ENCODE results near the gene POLR2H. TPM values are rescaled to one million over a fixed set of nuclear protein-coding genes. Genes with fewer than 3 reads are reported as not detected.

The POLR2H gene
- polyA plus RNA-seq, 3 donors from 2014 or later, result 57.2 to 61.2 (median 59.5) TPM

DNA sequence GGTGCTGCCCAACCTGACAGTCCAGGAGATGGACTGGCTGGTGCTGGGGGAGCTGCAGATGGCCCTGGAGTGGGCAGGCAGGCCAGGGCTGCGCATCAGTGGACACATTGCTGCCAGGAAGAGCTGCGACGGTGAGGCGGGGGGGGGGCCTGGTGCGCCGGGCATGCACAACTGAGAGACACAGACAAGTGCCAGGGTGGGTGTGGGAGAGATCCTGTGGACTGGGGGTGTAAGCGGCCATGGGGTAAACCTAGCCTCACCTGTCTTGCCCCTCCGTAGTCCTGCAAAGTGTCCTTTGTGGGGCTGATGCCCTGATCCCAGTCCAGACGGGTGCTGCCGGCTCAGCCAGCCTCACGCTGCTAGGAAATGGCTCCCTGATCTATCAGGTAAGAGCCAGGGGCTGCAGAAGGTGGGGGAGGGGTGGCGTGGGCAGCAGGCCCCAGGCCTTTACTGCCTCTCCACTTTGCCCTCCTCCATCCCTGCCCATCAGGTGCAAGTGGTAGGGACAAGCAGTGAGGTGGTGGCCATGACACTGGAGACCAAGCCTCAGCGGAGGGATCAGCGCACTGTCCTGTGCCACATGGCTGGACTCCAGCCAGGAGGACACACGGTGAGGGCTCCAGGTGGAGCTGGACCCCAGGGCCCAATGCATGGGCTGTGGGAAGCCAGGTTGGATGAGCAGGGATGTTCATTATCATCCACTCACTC is 21.7 kb downstream of the POLR2H start:
- peaks cover 2 to 22% (median 17%) of the 10 kb centered on the region in 3 donors for H3K27me3 Mint-ChIP-seq (ENCODE audit: low read depth in 3 of 3)
- no peaks in the 10 kb centered on the region for H3K36me3 Mint-ChIP-seq
- H3K9me3 Mint-ChIP-seq, result no peaks in the 10 kb centered on the region
- DNase-seq, result no peak
- H3K27ac Mint-ChIP-seq, result no peak overlapping the region
- peaks cover 5 to 6% of the 10 kb centered on the region in 2 donors for H3K4me1 Mint-ChIP-seq
- no peak overlapping the region for H3K4me3 Mint-ChIP-seq

DNA sequence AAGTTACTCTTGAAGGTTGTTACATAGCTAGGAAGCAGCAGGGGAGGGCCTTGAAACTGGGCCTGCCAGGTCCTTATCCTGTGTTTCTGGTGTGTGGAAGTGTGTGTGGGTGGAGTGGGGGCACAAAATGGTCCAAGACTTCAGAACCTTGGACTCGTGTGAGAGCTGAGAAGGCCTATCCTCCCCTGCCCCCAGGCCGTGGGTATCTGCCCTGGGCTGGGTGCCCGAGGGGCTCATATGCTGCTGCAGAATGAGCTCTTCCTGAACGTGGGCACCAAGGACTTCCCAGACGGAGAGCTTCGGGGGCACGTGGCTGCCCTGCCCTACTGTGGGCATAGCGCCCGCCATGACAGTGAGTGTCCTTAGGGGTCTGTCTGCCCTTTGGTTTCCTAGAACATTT is 22.8 kb downstream of the POLR2H start:
- Mint-ChIP-seq H3K27ac (no peak overlapping the region), H3K4me3 (no peak overlapping the region), H3K4me1 (peaks cover 5 to 6% of the 10 kb centered on the region in 2 donors), H3K27me3 (ENCODE audit: low read depth in 3 of 3) (peaks cover 3 to 17% (median 13%) of the 10 kb centered on the region in 3 donors), H3K36me3 (no peaks in the 10 kb centered on the region), H3K9me3 (no peaks in the 10 kb centered on the region)
- no peak for DNase-seq

DNA sequence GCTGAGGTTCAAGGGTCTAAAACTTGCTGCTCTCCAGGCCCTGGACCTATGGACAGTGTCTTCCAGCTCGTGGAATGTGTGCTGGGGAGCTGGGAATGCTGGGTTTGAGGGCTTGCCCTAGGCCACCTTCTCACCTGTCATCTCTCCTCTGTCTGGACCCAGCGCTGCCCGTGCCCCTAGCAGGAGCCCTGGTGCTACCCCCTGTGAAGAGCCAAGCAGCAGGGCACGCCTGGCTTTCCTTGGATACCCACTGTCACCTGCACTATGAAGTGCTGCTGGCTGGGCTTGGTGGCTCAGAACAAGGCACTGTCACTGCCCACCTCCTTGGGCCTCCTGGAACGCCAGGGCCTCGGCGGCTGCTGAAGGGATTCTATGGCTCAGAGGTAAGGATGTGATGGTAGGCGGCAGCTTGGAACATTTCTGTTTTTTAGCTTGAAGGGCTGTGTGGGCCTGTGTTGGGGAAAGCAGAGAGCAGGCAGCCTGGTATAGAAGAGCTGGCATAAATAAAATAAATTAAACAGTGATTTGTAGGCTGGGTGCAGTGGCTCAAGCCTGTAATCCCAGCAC is 23.4 kb downstream of the POLR2H start:
- H3K9me3 Mint-ChIP-seq, result no peaks in the 10 kb centered on the region
- no peaks in the 10 kb centered on the region for H3K36me3 Mint-ChIP-seq
- no peak for DNase-seq
- H3K27ac Mint-ChIP-seq, result no peak overlapping the region
- no peak overlapping the region for H3K4me3 Mint-ChIP-seq
- H3K27me3 Mint-ChIP-seq (ENCODE audit: low read depth in 3 of 3), result peaks cover 3 to 17% (median 13%) of the 10 kb centered on the region in 3 donors
- H3K4me1 Mint-ChIP-seq, result peaks cover 5 to 6% of the 10 kb centered on the region in 2 donors

DNA sequence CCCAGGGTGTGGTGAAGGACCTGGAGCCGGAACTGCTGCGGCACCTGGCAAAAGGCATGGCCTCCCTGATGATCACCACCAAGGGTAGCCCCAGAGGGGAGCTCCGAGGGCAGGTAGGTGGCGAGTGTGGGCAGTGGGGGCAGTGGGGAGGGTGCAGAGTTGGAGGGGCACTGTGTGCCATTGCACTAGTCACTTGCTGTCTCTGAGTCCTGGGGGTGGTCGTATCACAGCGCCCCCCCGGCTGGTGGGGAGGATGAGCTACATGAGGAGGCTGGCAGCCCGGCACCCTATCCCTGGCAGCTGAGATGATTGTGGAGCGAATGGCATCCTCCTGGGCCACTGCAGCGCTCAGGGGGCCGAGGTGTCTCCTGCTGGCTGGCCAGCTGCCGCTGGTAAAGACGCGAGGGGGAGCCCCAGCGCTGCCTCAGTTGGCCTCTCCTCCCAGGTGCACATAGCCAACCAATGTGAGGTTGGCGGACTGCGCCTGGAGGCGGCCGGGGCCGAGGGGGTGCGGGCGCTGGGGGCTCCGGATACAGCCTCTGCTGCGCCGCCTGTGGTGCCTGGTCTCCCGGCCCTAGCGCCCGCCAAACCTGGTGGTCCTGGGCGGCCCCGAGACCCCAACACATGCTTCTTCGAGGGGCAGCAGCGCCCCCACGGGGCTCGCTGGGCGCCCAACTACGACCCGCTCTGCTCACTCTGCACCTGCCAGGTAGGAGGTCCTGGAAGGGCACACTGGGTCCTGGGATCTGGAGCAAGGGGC is 24.7 kb downstream of the POLR2H start:
- Mint-ChIP-seq H3K36me3 (no peaks in the 10 kb centered on the region), H3K4me1 (peaks cover 0 to 2% of the 10 kb centered on the region in 2 donors), H3K9me3 (no peaks in the 10 kb centered on the region), H3K27me3 (ENCODE audit: low read depth in 3 of 3) (peaks cover 3 to 12% (median 11%) of the 10 kb centered on the region in 3 donors), H3K4me3 (no peak overlapping the region), H3K27ac (no peak overlapping the region)
- no peak for DNase-seq

DNA sequence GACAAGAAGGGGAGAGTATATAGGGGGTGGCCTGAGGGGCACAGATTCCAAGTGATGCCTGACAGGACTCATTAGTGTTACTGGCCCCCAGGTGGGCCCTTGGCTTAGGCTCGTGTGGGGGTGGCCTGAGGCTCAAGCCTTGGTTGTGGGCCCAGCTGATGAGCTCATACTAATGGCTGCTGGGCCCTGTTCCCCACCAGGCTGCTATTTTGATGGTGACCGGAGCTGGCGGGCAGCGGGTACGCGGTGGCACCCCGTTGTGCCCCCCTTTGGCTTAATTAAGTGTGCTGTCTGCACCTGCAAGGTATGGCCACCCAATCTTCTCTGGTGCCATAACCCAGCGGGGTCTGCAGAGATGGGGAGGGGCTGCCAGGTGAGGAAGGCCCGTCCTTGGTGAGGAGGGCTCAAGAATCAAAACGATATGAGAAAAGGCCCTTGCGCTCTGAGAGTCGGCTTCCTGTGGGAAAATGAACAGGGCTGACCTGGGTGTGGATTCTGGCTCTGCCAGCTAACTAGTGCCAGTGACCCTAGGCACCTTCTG is 25.7 kb downstream of the POLR2H start:
- no peak for DNase-seq
- no peaks in the 10 kb centered on the region for H3K36me3 Mint-ChIP-seq
- no peaks in the 10 kb centered on the region for H3K4me1 Mint-ChIP-seq
- H3K4me3 Mint-ChIP-seq, result no peak overlapping the region
- no peaks in the 10 kb centered on the region for H3K9me3 Mint-ChIP-seq
- H3K27ac Mint-ChIP-seq, result no peak overlapping the region
- peaks cover 3 to 7% (median 5%) of the 10 kb centered on the region in 3 donors for H3K27me3 Mint-ChIP-seq (ENCODE audit: low read depth in 3 of 3)

DNA sequence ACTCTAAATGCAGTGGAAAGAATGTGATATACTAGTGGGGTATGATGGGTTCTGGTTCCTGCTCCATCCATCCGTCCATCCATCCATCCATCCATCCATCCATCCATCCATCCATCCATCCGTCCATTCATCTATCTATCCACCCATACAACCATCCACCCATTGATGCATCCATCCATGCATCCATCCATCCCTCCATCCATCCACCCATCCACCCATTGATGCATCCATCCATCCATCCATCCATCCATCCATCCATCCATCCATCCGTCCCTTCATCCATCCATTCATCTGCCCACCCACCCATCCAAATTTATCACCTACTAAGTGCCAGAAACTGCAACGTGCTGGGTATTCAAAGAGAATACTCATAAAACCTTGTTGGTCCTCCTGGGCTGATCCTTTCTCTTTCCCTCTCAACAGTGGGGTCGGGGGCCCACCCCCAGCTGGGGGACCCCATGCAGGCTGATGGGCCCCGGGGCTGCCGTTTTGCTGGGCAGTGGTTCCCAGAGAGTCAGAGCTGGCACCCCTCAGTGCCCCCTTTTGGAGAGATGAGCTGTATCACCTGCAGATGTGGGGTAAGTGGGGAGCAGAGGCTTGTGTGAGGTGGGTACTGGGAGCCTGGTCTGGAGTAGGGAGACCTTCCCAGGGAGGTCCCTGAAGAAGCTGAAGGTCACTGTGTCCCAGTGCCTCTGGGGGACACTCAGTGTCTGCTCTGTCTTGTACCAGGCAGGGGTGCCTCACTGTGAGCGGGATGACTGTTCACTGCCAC is 26.8 kb downstream of the POLR2H start:
- H3K4me3 Mint-ChIP-seq, result no peak overlapping the region
- DNase-seq, result no peak
- H3K27ac Mint-ChIP-seq, result no peak overlapping the region
- H3K9me3 Mint-ChIP-seq, result no peaks in the 10 kb centered on the region
- H3K36me3 Mint-ChIP-seq, result no peaks in the 10 kb centered on the region
- H3K4me1 Mint-ChIP-seq, result no peaks in the 10 kb centered on the region
- peaks cover 1 to 5% (median 4%) of the 10 kb centered on the region in 3 donors for H3K27me3 Mint-ChIP-seq (ENCODE audit: low read depth in 3 of 3)

DNA sequence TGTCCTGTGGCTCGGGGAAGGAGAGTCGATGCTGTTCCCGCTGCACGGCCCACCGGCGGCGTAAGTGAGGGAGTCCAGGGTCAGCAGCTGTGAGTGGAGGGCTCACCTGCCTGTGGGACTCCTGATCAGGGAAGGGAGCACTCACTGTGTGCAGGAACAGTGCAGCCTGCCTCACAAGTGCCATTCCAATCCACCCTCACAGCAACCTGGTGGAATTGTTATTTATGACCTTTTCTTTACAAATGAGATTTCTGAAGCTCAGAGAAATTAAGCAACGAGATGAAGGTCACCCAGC is 27.4 kb downstream of the POLR2H start:
- no peak for DNase-seq
- H3K4me3 Mint-ChIP-seq, result no peak overlapping the region
- H3K9me3 Mint-ChIP-seq, result no peaks in the 10 kb centered on the region
- H3K27ac Mint-ChIP-seq, result no peak overlapping the region
- no peaks in the 10 kb centered on the region for H3K4me1 Mint-ChIP-seq
- H3K36me3 Mint-ChIP-seq, result no peaks in the 10 kb centered on the region
- H3K27me3 Mint-ChIP-seq (ENCODE audit: low read depth in 3 of 3), result peaks cover 1 to 5% (median 5%) of the 10 kb centered on the region in 3 donors

DNA sequence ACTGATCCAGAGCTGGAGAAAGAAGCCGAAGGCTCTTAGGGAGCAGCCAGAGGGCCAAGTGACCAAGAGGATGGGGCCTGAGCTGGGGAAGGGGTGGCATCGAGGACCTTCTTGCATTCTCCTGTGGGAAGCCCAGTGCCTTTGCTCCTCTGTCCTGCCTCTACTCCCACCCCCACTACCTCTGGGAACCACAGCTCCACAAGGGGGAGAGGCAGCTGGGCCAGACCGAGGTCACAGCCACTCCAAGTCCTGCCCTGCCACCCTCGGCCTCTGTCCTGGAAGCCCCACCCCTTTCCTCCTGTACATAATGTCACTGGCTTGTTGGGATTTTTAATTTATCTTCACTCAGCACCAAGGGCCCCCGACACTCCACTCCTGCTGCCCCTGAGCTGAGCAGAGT is 27.9 kb downstream of the POLR2H start:
- Mint-ChIP-seq H3K4me1 (no peaks in the 10 kb centered on the region), H3K9me3 (no peaks in the 10 kb centered on the region), H3K36me3 (no peaks in the 10 kb centered on the region), H3K27ac (no peak overlapping the region), H3K4me3 (no peak overlapping the region), H3K27me3 (ENCODE audit: low read depth in 3 of 3) (peaks cover 1 to 5% (median 3%) of the 10 kb centered on the region in 3 donors)
- no peak for DNase-seq

DNA sequence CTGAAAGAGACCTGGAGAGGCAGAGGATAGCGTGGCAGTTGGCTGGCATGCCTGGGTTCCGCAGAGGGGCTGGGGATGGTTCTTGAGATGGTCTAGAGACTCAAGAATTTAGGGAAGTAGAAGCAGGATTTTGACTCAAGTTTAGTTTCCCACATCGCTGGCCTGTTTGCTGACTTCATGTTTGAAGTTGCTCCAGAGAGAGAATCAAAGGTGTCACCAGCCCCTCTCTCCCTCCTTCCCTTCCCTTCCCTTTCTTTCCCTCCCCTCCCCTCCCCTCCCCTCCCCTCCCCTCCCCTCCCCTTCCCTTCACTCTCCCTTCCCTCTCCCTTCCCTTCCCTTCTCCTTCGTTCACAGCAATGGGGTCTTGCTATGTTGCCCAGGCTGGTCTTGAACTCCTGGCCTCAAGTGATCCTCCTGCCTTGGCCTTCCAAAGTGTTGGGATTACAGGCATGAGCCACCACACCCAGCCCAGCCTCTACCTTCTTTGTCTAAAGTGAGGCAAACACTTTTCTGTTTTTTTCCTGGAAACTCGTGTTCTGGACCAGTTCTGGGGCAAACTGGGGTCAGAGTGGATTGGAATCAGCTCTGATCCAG is 28.5 kb downstream of the POLR2H start:
- Mint-ChIP-seq H3K36me3 (no peaks in the 10 kb centered on the region), H3K27ac (no peak overlapping the region), H3K27me3 (ENCODE audit: low read depth in 3 of 3) (peaks cover 1 to 5% (median 4%) of the 10 kb centered on the region in 3 donors)

DNA sequence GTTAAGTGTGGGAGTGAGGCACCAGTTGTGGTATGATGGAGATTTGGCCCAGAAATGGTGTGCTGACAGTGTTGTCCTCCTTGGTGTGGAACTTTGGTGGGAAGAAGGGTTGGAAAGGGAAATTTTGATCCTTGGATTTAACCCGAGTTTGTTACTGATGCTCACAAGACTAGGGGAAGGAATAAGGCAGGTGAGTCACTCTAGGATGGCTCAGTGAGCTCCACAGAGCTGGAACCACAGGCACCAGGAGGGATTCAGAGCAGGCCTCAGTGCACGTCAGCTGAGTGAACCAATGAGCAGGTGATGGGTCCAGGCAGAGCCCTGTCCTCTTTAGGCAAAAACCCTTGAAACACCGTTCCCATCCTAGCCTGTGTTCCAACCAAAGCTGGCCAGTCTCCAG is 29.8 kb downstream of the POLR2H start:
- no peaks in the 10 kb centered on the region for H3K36me3 Mint-ChIP-seq
- H3K9me3 Mint-ChIP-seq, result no peaks in the 10 kb centered on the region
- H3K27ac Mint-ChIP-seq, result no peak overlapping the region
- H3K4me1 Mint-ChIP-seq, result no peaks in the 10 kb centered on the region
- no peak overlapping the region for H3K4me3 Mint-ChIP-seq
- no peak for DNase-seq
- H3K27me3 Mint-ChIP-seq (ENCODE audit: low read depth in 3 of 3), result peaks cover 1 to 5% (median 4%) of the 10 kb centered on the region in 3 donors

More for the DNA sequence above, 28.5 kb downstream of the POLR2H start:
- no peak for DNase-seq
- Mint-ChIP-seq H3K4me1 (no peaks in the 10 kb centered on the region), H3K4me3 (no peak overlapping the region), H3K9me3 (no peaks in the 10 kb centered on the region)

DNA sequence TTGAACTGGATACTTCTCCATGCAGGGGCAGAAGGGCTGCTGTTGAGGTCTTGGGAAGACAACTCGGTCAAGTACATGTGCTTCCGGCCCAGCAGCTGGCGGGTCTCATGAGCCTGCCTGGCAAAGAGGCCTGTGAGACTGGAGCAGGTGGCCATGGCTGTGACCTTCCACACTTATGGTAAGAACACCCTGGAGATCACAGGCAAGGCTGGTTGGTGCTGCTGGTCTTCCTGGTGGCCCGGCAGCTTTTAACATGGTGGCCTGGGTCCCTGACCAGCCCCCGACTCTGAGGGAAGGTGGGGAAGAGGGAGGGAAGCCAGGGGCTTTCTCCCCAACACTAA is 33.8 kb downstream of the POLR2H start:
- no peak overlapping the region for H3K4me3 Mint-ChIP-seq
- H3K27ac Mint-ChIP-seq, result no peak overlapping the region
- H3K4me1 Mint-ChIP-seq, result no peaks in the 10 kb centered on the region
- DNase-seq, result no peak
- no peaks in the 10 kb centered on the region for H3K9me3 Mint-ChIP-seq
- peaks cover 0 to 5% (median 2%) of the 10 kb centered on the region in 3 donors for H3K27me3 Mint-ChIP-seq (ENCODE audit: low read depth in 3 of 3)
- H3K36me3 Mint-ChIP-seq, result no peaks in the 10 kb centered on the region

DNA sequence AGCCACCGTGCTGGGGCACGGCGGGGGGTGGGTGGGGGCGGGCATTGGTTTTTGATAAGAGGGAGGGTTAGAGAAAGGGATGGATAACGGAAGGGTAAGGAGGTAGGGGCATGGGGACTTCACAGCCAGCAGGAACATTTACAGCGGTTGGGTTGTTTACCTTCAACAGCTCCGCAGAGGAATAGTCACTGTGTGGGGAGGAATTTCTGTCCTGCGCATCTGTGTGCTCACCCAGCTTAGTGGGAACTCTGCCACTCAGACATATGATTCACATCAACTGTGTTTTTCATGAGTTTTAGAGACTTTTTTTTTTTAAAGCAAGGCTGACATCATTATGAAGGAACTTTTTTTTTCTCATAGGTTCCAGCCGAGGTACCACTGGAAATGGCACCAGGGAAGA is 37.9 kb downstream of the POLR2H start:
- H3K36me3 Mint-ChIP-seq, result no peaks in the 10 kb centered on the region
- H3K9me3 Mint-ChIP-seq, result no peaks in the 10 kb centered on the region
- DNase-seq, result no peak
- H3K4me3 Mint-ChIP-seq, result no peak overlapping the region
- peaks cover 8 to 12% (median 10%) of the 10 kb centered on the region in 3 donors for H3K27me3 Mint-ChIP-seq (ENCODE audit: low read depth in 3 of 3)
- H3K4me1 Mint-ChIP-seq, result no peaks in the 10 kb centered on the region
- no peak overlapping the region for H3K27ac Mint-ChIP-seq
